ENCODE data around the gene PRKCZ. TPM values are rescaled to one million over a fixed set of nuclear protein-coding genes. Genes with fewer than 3 reads are reported as not detected.
A peak's percentile ranks its signal among the peaks of the same experiment; 100 is the strongest.

PRKCZ gene
- total and polyA plus RNA-seq, 12 donors, result 8.4 to 18.4 (median 14.5) TPM

DNA sequence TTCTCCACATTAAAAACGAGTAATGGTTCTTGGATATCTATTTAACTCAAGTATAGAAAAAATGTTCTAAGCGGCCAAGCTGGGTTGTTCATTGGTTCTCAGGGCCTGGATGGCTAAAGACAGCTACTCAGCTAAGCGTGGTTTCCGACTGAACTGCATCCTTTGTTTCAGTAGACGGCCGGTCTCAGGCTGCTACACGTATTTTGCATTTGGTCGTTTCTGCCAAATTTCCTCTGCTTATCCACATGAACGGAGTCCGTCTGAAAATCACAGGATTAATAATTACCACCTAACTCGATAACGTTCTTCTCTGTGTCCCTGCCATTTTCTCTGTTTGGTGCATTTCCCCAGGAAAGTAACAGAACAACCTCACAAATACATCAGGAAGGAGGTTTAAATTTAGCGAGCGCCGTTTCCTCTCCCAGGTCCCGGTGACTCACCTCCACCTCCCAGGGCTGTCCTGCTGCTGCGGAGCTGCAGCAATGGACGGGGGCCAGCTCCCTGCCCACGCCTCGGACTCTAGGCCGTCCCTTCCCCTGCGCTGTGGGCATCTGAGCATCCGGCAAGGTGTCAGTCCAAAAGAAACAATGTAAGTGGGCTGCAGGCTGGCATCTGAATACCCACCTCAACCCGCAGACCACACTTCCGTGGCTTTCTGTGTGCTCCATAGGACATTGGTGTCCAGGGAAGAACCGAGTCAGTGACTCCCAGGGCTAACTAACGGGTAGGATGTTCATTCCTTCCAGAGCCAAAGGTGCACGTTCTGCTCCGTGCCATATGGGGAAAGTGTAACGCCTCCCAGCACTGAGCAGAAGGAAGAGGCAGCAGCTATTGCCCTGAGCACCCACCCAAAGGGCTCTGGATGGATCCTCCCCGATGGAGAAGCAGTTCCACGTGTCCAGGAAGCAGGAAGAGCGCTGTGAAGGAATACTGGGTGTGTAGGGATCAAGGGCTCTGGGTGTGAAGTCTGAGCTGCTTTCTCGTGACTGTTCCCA lies 35.2 kb upstream of the PRKCZ start:
- DNase-seq, result no peak
- Histone ChIP-seq H3K27me3 (peaks cover 8 to 67% (median 36%) of the 10 kb centered on the region in 7 donors), H3K27ac (no peak overlapping the region), H3K9me3 (no peaks in the 10 kb centered on the region), H3K4me1 (peaks cover 0 to 17% (median 7%) of the 10 kb centered on the region in 9 donors), H3K36me3 (no peaks in the 10 kb centered on the region), H3K4me3 (no peak overlapping the region)
- TF ChIP-seq, protein P1, sequence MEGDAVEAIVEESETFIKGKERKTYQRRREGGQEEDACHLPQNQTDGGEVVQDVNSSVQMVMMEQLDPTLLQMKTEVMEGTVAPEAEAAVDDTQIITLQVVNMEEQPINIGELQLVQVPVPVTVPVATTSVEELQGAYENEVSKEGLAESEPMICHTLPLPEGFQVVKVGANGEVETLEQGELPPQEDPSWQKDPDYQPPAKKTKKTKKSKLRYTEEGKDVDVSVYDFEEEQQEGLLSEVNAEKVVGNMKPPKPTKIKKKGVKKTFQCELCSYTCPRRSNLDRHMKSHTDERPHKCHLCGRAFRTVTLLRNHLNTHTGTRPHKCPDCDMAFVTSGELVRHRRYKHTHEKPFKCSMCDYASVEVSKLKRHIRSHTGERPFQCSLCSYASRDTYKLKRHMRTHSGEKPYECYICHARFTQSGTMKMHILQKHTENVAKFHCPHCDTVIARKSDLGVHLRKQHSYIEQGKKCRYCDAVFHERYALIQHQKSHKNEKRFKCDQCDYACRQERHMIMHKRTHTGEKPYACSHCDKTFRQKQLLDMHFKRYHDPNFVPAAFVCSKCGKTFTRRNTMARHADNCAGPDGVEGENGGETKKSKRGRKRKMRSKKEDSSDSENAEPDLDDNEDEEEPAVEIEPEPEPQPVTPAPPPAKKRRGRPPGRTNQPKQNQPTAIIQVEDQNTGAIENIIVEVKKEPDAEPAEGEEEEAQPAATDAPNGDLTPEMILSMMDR (IDR thresholded peaks at IDR 0.05), result no peak
- intact Hi-C loops (cut with DNase I), result no loop called here
- 56 to 65% methylated on average over 34 of the region's 34 CpGs for WGBS, 2 donors
- peak in 1 of 8 donors; percentile 51 for ATAC-seq

DNA sequence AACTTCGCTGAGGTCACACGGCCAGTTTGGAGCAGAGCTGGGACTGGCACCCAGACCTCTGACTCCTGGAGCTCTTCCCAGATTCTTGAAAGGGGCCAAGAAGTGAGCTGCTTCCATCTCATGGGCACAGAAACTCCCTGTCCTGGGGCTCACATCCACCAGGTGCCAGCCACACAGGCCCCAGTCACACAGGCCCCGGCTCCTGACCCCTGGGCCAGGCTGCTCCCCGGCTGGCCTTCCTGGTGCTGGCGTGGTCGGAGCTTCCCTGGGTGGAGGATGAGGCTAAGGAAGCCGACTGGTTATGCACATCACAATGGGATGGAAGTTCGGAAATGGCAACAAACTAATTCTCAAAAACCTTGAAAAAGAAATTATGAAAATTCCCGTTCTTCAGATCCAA lies 34.1 kb upstream of the PRKCZ start:
- intact Hi-C loops (cut with DNase I), result no loop called here
- no peak overlapping the region for H3K27ac ChIP-seq
- H3K4me3 ChIP-seq, result no peak overlapping the region
- ATAC-seq (no peak), DNase-seq (no peak)
- no peaks in the 10 kb centered on the region for H3K36me3 ChIP-seq
- TF ChIP-seq, protein P1 (IDR thresholded peaks at IDR 0.05), result no peak
- WGBS, 2 donors, result 85 to 88% methylated on average over 9 of the region's 9 CpGs
- H3K9me3 ChIP-seq, result no peaks in the 10 kb centered on the region
- peaks cover 0 to 17% (median 7%) of the 10 kb centered on the region in 9 donors for H3K4me1 ChIP-seq
- H3K27me3 ChIP-seq, result peaks cover 12 to 78% (median 47%) of the 10 kb centered on the region in 7 donors

DNA sequence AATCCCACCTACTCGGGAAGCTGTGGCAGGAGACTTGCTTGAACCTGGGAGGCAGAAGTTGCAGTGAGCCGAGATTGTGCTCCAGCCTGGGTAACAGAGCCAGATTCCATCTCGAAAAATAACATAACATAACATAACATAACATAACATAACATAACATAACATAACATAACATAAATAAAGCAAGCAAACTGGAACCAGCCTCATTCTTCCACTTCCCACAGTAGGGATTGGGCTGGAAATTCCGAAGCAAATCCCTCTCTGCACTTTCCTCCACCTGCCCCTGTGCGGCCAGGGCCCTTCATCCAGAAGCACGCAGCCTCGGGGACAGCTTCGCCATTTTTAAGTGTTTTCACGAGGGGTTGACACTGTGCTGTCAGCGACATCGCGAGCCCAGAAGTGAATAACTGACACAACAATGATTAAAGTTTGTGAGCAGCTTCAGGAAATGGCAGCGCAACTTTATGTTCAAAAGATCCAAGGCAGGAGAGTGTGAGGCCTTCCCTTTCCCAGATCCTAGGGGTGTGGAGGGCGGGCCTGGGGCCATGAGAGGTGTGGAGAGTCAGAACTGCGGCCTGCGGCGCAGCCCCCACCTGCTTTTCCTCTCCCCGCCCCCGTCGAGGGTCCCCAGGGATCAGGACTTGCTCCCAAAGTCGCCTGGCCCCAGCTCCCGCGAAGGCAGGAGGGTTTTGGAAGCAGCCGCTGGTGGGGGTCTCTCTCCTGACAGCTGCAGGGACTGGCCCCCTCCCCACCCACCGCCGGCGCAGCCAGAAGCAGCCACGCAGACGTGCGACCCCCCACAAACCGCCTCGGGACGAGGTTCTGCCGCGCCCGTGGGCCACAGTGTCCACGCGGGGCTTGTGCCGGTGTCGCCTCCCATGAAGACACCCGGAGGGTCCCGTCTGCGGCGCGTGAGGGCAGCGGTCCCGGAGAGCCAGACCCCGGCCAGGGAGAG lies 31.7 kb upstream of the PRKCZ start:
- peaks cover 12 to 87% (median 66%) of the 10 kb centered on the region in 7 donors for H3K27me3 ChIP-seq

More for the DNA sequence above, 31.7 kb upstream of the PRKCZ start:
- no peak for ATAC-seq
- Histone ChIP-seq H3K4me1 (peaks cover 0 to 17% (median 7%) of the 10 kb centered on the region in 9 donors), H3K27ac (no peak overlapping the region), H3K36me3 (no peaks in the 10 kb centered on the region), H3K9me3 (no peaks in the 10 kb centered on the region), H3K4me3 (no peak overlapping the region)
- WGBS, 2 donors, result 13 to 14% methylated on average over 42 to 48 of the region's 48 CpGs
- intact Hi-C loops (cut with DNase I), result no loop called here
- DNase-seq, result no peak
- TF ChIP-seq, protein P1 (IDR thresholded peaks at IDR 0.05), result no peak
